H9 (cell line): ENCODE results near the gene PAX8. TPM values are rescaled to one million over a fixed set of nuclear protein-coding genes. Genes with fewer than 3 reads are reported as not detected.

Source experiments
- DNase-seq: peaks from one replicate; pipeline ENCODE4 v3.0.0-alpha.2; 2017
- H2AFZ ChIP-seq: one replicate; pipeline ENCODE4 v1.6.1; 2013; ENCODE audit warnings: mild to moderate bottlenecking, low read length, control low read depth, moderate library complexity
- H2AK5ac ChIP-seq: 2 replicates; pipeline ENCODE4 v1.6.1; 2013; ENCODE audit warnings: low read length, control low read depth, mixed read lengths; ENCODE audit not compliant: insufficient read length
- H2BK120ac ChIP-seq: one replicate; pipeline ENCODE4 v1.6.1; 2013; ENCODE audit warnings: low read depth, mild to moderate bottlenecking, low read length, control low read depth, inconsistent platforms; ENCODE audit not compliant: poor library complexity, severe bottlenecking
- H2BK12ac ChIP-seq: 2 replicates; pipeline ENCODE4 v1.6.1; 2013; ENCODE audit warnings: low read length, control low read depth, mixed read lengths, low read depth; ENCODE audit not compliant: insufficient read length
- H2BK15ac ChIP-seq: 2 replicates; pipeline ENCODE4 v1.6.1; 2013; ENCODE audit warnings: low read depth, low read length, control low read depth
- H2BK20ac ChIP-seq: one replicate; pipeline ENCODE4 v1.6.1; 2013; ENCODE audit warnings: low read depth, mild to moderate bottlenecking, low read length, control low read depth, inconsistent platforms; ENCODE audit not compliant: poor library complexity, severe bottlenecking
- H2BK5ac ChIP-seq: 2 replicates; pipeline ENCODE4 v1.6.1; 2013; ENCODE audit warnings: low read length, control low read depth, mixed read lengths; ENCODE audit not compliant: insufficient read length
- H3K14ac ChIP-seq: 2 replicates; pipeline ENCODE4 v1.6.1; 2013; ENCODE audit warnings: low read length, control low read depth; ENCODE audit not compliant: insufficient read depth
- H3K18ac ChIP-seq: 2 replicates; pipeline ENCODE4 v1.6.1; 2013; ENCODE audit warnings: low read depth, mild to moderate bottlenecking, mixed read lengths, low read length, control low read depth; ENCODE audit not compliant: insufficient read length
- H3K23ac ChIP-seq: 2 replicates; pipeline ENCODE4 v1.6.1; 2013; ENCODE audit warnings: low read length, control low read depth, mixed read lengths, low read depth; ENCODE audit not compliant: insufficient read length
- H3K23me2 ChIP-seq: 2 replicates; pipeline ENCODE4 v1.6.1; 2013; ENCODE audit warnings: low read depth, mild to moderate bottlenecking, mixed read lengths, low read length, control low read depth; ENCODE audit not compliant: insufficient read length, poor library complexity, severe bottlenecking
- H3K27ac ChIP-seq: 2 replicates; pipeline ENCODE4 v1.5.1; 2013; ENCODE audit warnings: low read length, control low read depth, mixed read lengths, low read depth; ENCODE audit not compliant: insufficient read length
- H3K27me3 ChIP-seq: 2 replicates; pipeline ENCODE4 v1.6.1; 2013; ENCODE audit warnings: low read length, control low read depth, inconsistent platforms; ENCODE audit not compliant: insufficient read depth
- H3K4ac ChIP-seq: 2 replicates; pipeline ENCODE4 v1.6.1; 2013; ENCODE audit warnings: low read depth, mild to moderate bottlenecking, control low read depth, inconsistent platforms, low read length, moderate library complexity
- H3K4me1 ChIP-seq: 2 replicates; pipeline ENCODE4 v1.6.1; 2013; ENCODE audit warnings: low read length, control low read depth, inconsistent platforms; ENCODE audit not compliant: insufficient read depth
- H3K4me2 ChIP-seq: 2 replicates; pipeline ENCODE4 v1.6.1; 2013; ENCODE audit warnings: low read length, control low read depth, mixed read lengths; ENCODE audit not compliant: insufficient read length, insufficient read depth
- H3K56ac ChIP-seq: 2 replicates; pipeline ENCODE4 v1.6.1; 2013; ENCODE audit warnings: low read depth, mild to moderate bottlenecking, mixed read lengths, low read length, control low read depth; ENCODE audit not compliant: insufficient read length
- H3K79me1 ChIP-seq: 2 replicates; pipeline ENCODE4 v1.6.1; 2013; ENCODE audit warnings: low read depth, mild to moderate bottlenecking, moderate library complexity, low read length, control low read depth, inconsistent platforms; ENCODE audit not compliant: insufficient read depth, poor library complexity, severe bottlenecking
- H3K79me2 ChIP-seq: 2 replicates; pipeline ENCODE4 v1.6.1; 2013; ENCODE audit warnings: low read length, control low read depth, inconsistent platforms; ENCODE audit not compliant: insufficient read depth
- H3K9ac ChIP-seq: 2 replicates; pipeline ENCODE4 v1.6.1; 2013; ENCODE audit warnings: low read length, control low read depth, mixed read lengths; ENCODE audit not compliant: insufficient read length; ENCODE audit errors: extremely low read depth
- H3K9me3 ChIP-seq: one replicate; pipeline ENCODE4 v1.6.1; 2013; ENCODE audit warnings: low read depth, low read length, inconsistent platforms; ENCODE audit not compliant: control insufficient read depth
- H3T11ph ChIP-seq: one replicate; pipeline ENCODE4 v1.6.1; 2013; ENCODE audit warnings: mild to moderate bottlenecking, low read length, control low read depth, inconsistent platforms
- H4K20me1 ChIP-seq: one replicate; pipeline ENCODE4 v1.6.1; 2013; ENCODE audit not compliant: control insufficient read depth, insufficient read length, insufficient read depth
- H4K5ac ChIP-seq: 2 replicates; pipeline ENCODE4 v1.6.1; 2013; ENCODE audit warnings: low read depth, mild to moderate bottlenecking, mixed read lengths, low read length, control low read depth; ENCODE audit not compliant: insufficient read length
- H4K8ac ChIP-seq: replicated peaks from 2 replicates; pipeline ENCODE4 v1.6.1; 2013; ENCODE audit warnings: low read length, control low read depth, mixed read lengths, low read depth; ENCODE audit not compliant: insufficient read length
- H4K91ac ChIP-seq: 2 replicates; pipeline ENCODE4 v1.6.1; 2013; ENCODE audit warnings: low read depth, mild to moderate bottlenecking, moderate library complexity, mixed read lengths, low read length, control low read depth; ENCODE audit not compliant: insufficient read length
- H3K27ac Mint-ChIP-seq, 3 experiments: 2 replicates in 2 of 3; 3 replicates in 1 of 3; pipeline ENCODE4 v1.8.0; 2020 to 2021; ENCODE audit warnings: mixed read lengths in 3 of 3, mild to moderate bottlenecking in 1 of 3, moderate library complexity in 1 of 3
- H3K27me3 Mint-ChIP-seq: 2 replicates; pipeline ENCODE4 v1.8.0; 2021; ENCODE audit warnings: low read depth, mild to moderate bottlenecking, moderate library complexity, mixed read lengths
- H3K36me3 Mint-ChIP-seq, 3 experiments: 2 replicates in 2 of 3; 3 replicates in 1 of 3; pipeline ENCODE4 v1.8.0; 2020 to 2021; ENCODE audit warnings: low read depth in 3 of 3, mixed read lengths in 3 of 3; ENCODE audit not compliant: insufficient read depth in 1 of 3
- H3K4me1 Mint-ChIP-seq, 2 experiments: 2 replicates each; pipeline ENCODE4 v1.8.0; 2020; ENCODE audit warnings: mixed read lengths in 2 of 2
- H3K4me3 Mint-ChIP-seq, 2 experiments: 2 replicates in 1 of 2; 3 replicates in 1 of 2; pipeline ENCODE4 v1.8.0; 2020 to 2021; ENCODE audit warnings: mild to moderate bottlenecking in 2 of 2, mixed read lengths in 2 of 2, moderate library complexity in 1 of 2
- H3K9me3 Mint-ChIP-seq, 2 experiments: 2 replicates in 1 of 2; 3 replicates in 1 of 2; pipeline ENCODE4 v1.8.0; 2020; ENCODE audit warnings: mild to moderate bottlenecking in 2 of 2, mixed read lengths in 2 of 2, moderate library complexity in 1 of 2
- CTCF ChIP-seq: fragments of 200-600 bp; sonication (generic); conservative IDR thresholded peaks from 3 replicates; pipeline ENCODE4 v1.8.0; 2021; ENCODE audit warnings: antibody characterized with exemption, mild to moderate bottlenecking
- WGBS: extraction: QIAGEN DNeasy Blood & Tissue Kit; methylation state at CpG from one replicate; pipeline ENCODE4 v1.1.7; 2013; ENCODE audit warnings: missing lambda C conversion rate, low lambda C conversion rate, mixed read lengths; ENCODE audit not compliant: insufficient read length; ENCODE audit errors: extremely low coverage; 5-methylcytosine and 5-hydroxymethylcytosine counted together
- total RNA-seq: library from RNA; stranded (reverse); gene quantifications from 2 replicates; pipeline ENCODE4 v1.2.1, GENCODE V29; 2021

Gene PAX8
- total RNA-seq, 1 experiment from 2014 or later = not detected

GRCh38 chr2:113203901-113204519, 74.7 kb downstream of the PAX8 start:
- Histone ChIP-seq H3K4me1 (no peaks in the 10 kb centered on the region), H3K79me1 (no peaks in the 10 kb centered on the region), H3K27ac (no peak overlapping the region), H2AFZ (no peak overlapping the region), H3K4me2 (no peak overlapping the region), H3K4ac (no peak overlapping the region), H3K79me2 (no peaks in the 10 kb centered on the region), H3K56ac (no peak overlapping the region), H3K23ac (no peak overlapping the region), H2BK120ac (no peak overlapping the region), H2AK5ac (no peak overlapping the region), H4K20me1 (no peaks in the 10 kb centered on the region), H3K23me2 (no peaks in the 10 kb centered on the region), H3K27me3 (no peaks in the 10 kb centered on the region), H4K91ac (no peak overlapping the region), H3K14ac (no peak overlapping the region), H3T11ph (no peak overlapping the region), H4K5ac (no peak overlapping the region), H2BK5ac (no peak overlapping the region), H3K9me3 (no peaks in the 10 kb centered on the region), H3K9ac (no peak overlapping the region), H2BK20ac (no peak overlapping the region), H2BK12ac (no peak overlapping the region), H2BK15ac (no peak overlapping the region), H4K8ac (no peak overlapping the region), H3K18ac (no peak overlapping the region)
- peaks cover 13% of the 10 kb centered on the region for H3K27me3 Mint-ChIP-seq
- DNase-seq = peak; percentile 90
- peaks cover 4 to 6% of the 10 kb centered on the region in 2 experiments; a peak in 3 of 4 replicates for H3K4me1 Mint-ChIP-seq
- no CpG with 5 or more reads among the region's 5 CpGs for WGBS
- H3K4me3 Mint-ChIP-seq = peak overlapping the region in 1 of 2 experiments; percentile 27; a peak in 1 of 5 replicates
- no peaks in the 10 kb centered on the region for H3K36me3 Mint-ChIP-seq
- no peak overlapping the region for H3K27ac Mint-ChIP-seq
- peak; percentile 90 for TF ChIP-seq CTCF
- no peaks in the 10 kb centered on the region; a peak in 2 of 5 replicates for H3K9me3 Mint-ChIP-seq
